ENCODE measurements around the gene EPB41L4A.

EPB41L4A gene

GRCh38 chr5:112186401-112186990 is 232.6 kb downstream of the EPB41L4A start:
- TF ChIP-seq CTCF (IDR thresholded peaks at IDR 0.05; ENCODE audit: control extremely low read depth, extremely low read depth, low read depth, missing control alignments): peak; percentile 65
- peak; percentile 21 for DNase-seq (ENCODE audit: extremely low spot score)
- ChIA-PET CTCF (interaction anchor here (1.2 kb wide), 1 partner anchor 11 kb away, joined by 5 read pairs; no protein-coding TSS in a partner anchor), POLR2A (no interaction called here)

GRCh38 chr5:112183874-112184273 is 235.2 kb downstream of the EPB41L4A start:
- no peak for TF ChIP-seq CTCF (IDR thresholded peaks at IDR 0.05; ENCODE audit: control extremely low read depth, extremely low read depth, low read depth, missing control alignments)
- POLR2A ChIA-PET: no interaction called here
- CTCF ChIA-PET: interaction anchor here (1.6 to 2.6 kb wide), 3 partner anchors 9 to 633 kb away, joined by 3 to 15 read pairs (median 6); no protein-coding TSS in a partner anchor
- no peak for DNase-seq (ENCODE audit: extremely low spot score)

GRCh38 chr5:112183103-112183711 is 235.9 kb downstream of the EPB41L4A start:
- DNase-seq (ENCODE audit: extremely low spot score): no peak
- ChIA-PET POLR2A (no interaction called here), CTCF (interaction anchor here (2.3 to 2.6 kb wide), 2 partner anchors 8 to 632 kb away, joined by 6 to 15 read pairs; no protein-coding TSS in a partner anchor)
- TF ChIP-seq CTCF (IDR thresholded peaks at IDR 0.05; ENCODE audit: control extremely low read depth, extremely low read depth, low read depth, missing control alignments): no peak

- TF ChIP-seq CTCF (IDR thresholded peaks at IDR 0.05; ENCODE audit: control extremely low read depth, extremely low read depth, low read depth, missing control alignments): no peak
- no peak for DNase-seq (ENCODE audit: extremely low spot score)
- CTCF ChIA-PET: interaction anchor here (1.0 to 1.9 kb wide), 2 partner anchors 242 to 350 kb away, joined by 3 to 12 read pairs; no protein-coding TSS in a partner anchor
- POLR2A ChIA-PET: no interaction called here
These were observed 239.8 kb downstream of the EPB41L4A start for GRCh38 chr5:112179290-112179689.

- TF ChIP-seq CTCF (IDR thresholded peaks at IDR 0.05; ENCODE audit: control extremely low read depth, extremely low read depth, low read depth, missing control alignments): peak; percentile 51
- CTCF ChIA-PET: interaction anchor here (0.7 to 10.2 kb wide), 32 partner anchors 9 to 1431 kb away, joined by 3 to 115 read pairs (median 4); partner anchors contain the start of gene EPB41L4A
- DNase-seq (ENCODE audit: extremely low spot score): peak; percentile 48
- POLR2A ChIA-PET: no interaction called here
These were observed 244.0 kb downstream of the EPB41L4A start for GRCh38 chr5:112174959-112175594.

GRCh38 chr5:112165897-112166737 is 253.0 kb downstream of the EPB41L4A start:
- no peak for DNase-seq (ENCODE audit: extremely low spot score)
- no peak for TF ChIP-seq CTCF (IDR thresholded peaks at IDR 0.05; ENCODE audit: control extremely low read depth, extremely low read depth, low read depth, missing control alignments)
- ChIA-PET CTCF (interaction anchor here (3.6 to 8.2 kb wide), 2 partner anchors 9 to 254 kb away, joined by 11 to 70 read pairs; no protein-coding TSS in a partner anchor), POLR2A (interaction anchor here (0.5 to 0.7 kb wide), 2 partner anchors 525 to 724 kb away, joined by 3 to 6 read pairs; no protein-coding TSS in a partner anchor)

Measured in GM10248 (cell line).